Glutamatergic neuron (in vitro differentiated cells): ENCODE measurements around the gene SLC10A7. TPM values are rescaled to one million over a fixed set of nuclear protein-coding genes. Genes with fewer than 3 reads are reported as not detected.

ENCODE experiments used
- DNase-seq: peaks from one replicate; pipeline ENCODE4 v3.0.0; 2022
- H3K27ac Mint-ChIP-seq: one replicate; pipeline ENCODE4 v1.8.0; 2020; ENCODE audit warnings: mild to moderate bottlenecking, mixed read lengths, inconsistent platforms; ENCODE audit not compliant: unreplicated experiment
- H3K27me3 Mint-ChIP-seq: one replicate; pipeline ENCODE4 v1.8.0; 2020; ENCODE audit warnings: mild to moderate bottlenecking, moderate library complexity, mixed read lengths, inconsistent platforms; ENCODE audit not compliant: unreplicated experiment
- H3K36me3 Mint-ChIP-seq: one replicate; pipeline ENCODE4 v1.8.0; 2020; ENCODE audit warnings: mild to moderate bottlenecking, mixed read lengths, inconsistent platforms; ENCODE audit not compliant: unreplicated experiment
- H3K4me1 Mint-ChIP-seq: one replicate; pipeline ENCODE4 v1.8.0; 2020; ENCODE audit warnings: mild to moderate bottlenecking, low read depth, mixed read lengths, inconsistent platforms; ENCODE audit not compliant: unreplicated experiment
- H3K4me3 Mint-ChIP-seq: one replicate; pipeline ENCODE4 v1.8.0; 2020; ENCODE audit warnings: mild to moderate bottlenecking, mixed read lengths, inconsistent platforms; ENCODE audit not compliant: unreplicated experiment
- H3K9me3 Mint-ChIP-seq: one replicate; pipeline ENCODE4 v1.8.0; 2020; ENCODE audit warnings: mild to moderate bottlenecking, moderate library complexity, mixed read lengths, inconsistent platforms; ENCODE audit not compliant: unreplicated experiment
- total RNA-seq: library from RNA; stranded (reverse); fragmentation: NEBNext Ultra II Directional; extraction: Animal tissue kit (Norgen Biotek cat#: 25700); gene quantifications from one replicate; pipeline ENCODE4 v1.2.1, GENCODE V29; 2021; ENCODE audit not compliant: unreplicated experiment
- TF ChIP-seq, protein P1 (sequence below): fragments of 200-600 bp; sonication (generic); IDR thresholded peaks from one replicate; pipeline ENCODE4 v1.5.0; 2021; ENCODE audit not compliant: partially characterized antibody, unreplicated experiment

The SLC10A7 gene
- total RNA-seq, 1 donor from 2014 or later = 13.5 TPM

DNA sequence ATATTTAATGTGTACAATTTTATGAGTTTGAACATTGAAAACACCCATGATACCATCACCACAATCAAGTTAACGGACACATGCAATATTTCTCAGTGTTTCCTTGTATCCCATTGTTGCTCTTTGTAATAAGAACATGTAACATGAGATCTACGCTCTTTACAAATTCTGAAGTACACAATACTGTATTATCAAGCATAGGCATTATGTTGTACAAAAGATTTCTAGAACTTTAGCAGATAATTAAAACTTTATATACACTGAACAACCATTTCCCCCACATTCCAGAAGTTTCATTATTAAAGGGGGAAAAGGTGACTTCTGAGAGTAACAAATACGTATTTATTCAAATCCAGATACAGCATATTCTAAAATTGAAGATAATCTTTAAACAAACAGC lies 114.5 kb downstream of the SLC10A7 start:
- no peaks in the 10 kb centered on the region for H3K36me3 Mint-ChIP-seq
- TF ChIP-seq, protein P1, sequence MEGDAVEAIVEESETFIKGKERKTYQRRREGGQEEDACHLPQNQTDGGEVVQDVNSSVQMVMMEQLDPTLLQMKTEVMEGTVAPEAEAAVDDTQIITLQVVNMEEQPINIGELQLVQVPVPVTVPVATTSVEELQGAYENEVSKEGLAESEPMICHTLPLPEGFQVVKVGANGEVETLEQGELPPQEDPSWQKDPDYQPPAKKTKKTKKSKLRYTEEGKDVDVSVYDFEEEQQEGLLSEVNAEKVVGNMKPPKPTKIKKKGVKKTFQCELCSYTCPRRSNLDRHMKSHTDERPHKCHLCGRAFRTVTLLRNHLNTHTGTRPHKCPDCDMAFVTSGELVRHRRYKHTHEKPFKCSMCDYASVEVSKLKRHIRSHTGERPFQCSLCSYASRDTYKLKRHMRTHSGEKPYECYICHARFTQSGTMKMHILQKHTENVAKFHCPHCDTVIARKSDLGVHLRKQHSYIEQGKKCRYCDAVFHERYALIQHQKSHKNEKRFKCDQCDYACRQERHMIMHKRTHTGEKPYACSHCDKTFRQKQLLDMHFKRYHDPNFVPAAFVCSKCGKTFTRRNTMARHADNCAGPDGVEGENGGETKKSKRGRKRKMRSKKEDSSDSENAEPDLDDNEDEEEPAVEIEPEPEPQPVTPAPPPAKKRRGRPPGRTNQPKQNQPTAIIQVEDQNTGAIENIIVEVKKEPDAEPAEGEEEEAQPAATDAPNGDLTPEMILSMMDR = no peak
- DNase-seq = no peak
- H3K4me3 Mint-ChIP-seq = no peak overlapping the region
- H3K27ac Mint-ChIP-seq = no peak overlapping the region
- no peaks in the 10 kb centered on the region for H3K9me3 Mint-ChIP-seq
- H3K27me3 Mint-ChIP-seq = no peaks in the 10 kb centered on the region
- H3K4me1 Mint-ChIP-seq = peaks cover 10% of the 10 kb centered on the region

DNA sequence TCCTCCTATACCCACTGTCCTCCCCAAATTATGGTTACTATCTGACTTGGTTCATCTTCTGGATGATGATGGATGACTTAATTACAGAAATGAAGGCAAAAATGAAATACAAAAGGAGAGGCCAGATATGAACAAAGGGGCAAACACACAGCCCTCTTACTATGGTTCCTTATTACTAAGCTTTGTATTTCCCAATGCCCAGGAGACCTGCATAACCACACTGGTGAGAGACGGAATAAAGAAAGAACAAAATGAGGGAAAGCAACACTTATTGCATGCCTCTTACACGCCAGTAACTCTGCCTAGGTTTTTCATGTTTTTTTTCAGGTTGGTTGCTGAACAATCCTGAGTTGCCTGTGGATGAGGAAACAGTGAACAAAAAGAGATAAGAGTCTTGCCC lies 120.5 kb downstream of the SLC10A7 start:
- no peaks in the 10 kb centered on the region for H3K36me3 Mint-ChIP-seq
- peaks cover 5% of the 10 kb centered on the region for H3K4me1 Mint-ChIP-seq
- no peaks in the 10 kb centered on the region for H3K27me3 Mint-ChIP-seq
- H3K9me3 Mint-ChIP-seq = no peaks in the 10 kb centered on the region
- TF ChIP-seq, protein P1 = no peak
- H3K27ac Mint-ChIP-seq = no peak overlapping the region
- H3K4me3 Mint-ChIP-seq = no peak overlapping the region
- DNase-seq = no peak

DNA sequence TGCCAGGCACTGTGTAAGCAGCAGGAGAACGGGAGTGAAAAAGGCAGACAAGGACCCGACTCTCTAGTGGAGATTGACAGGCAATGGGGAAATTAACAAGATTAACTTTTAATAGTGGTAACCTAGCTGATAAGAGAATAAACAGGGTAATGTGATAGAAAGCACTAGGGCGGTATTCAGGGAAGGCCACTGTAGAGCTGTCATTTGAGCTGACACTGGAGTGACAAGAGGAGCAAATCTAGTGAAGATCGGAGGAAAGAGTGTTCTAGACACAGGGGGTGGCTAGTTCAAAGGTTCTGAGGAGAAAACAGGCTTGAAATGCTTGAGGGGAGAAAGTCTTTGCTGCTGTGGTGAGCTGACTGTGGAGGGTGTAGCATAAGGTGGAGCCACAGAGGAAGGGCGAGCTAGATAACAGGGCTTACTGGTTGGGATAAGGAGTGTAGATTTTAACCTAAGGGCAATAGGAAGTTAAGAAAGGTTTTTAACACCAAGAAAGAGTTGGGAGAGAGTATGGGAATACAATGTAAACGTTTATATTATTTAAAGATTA lies 122.8 kb downstream of the SLC10A7 start:
- Mint-ChIP-seq H3K36me3 (no peaks in the 10 kb centered on the region), H3K9me3 (no peaks in the 10 kb centered on the region), H3K27me3 (no peaks in the 10 kb centered on the region), H3K4me1 (peaks cover 5% of the 10 kb centered on the region), H3K4me3 (no peak overlapping the region), H3K27ac (no peak overlapping the region)
- DNase-seq = no peak
- TF ChIP-seq, protein P1 = no peak

DNA sequence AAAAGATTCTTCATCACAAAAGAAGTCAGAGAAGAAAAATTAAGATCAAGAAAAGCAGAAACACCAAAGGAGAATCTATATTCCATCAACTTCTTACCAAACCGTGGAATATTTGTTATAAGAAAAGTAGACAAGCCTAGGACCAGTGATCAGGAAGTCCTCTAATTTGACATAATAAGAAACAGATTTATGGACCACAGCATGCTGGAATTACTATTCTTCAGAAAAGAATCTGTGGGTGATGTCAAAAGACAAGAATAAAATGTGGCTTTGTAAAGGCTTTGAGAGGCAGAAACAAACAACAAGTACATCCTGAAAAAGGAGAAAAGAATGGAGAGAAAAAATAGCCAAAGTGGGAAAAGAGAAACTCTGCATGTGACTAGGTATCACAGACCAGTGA lies 123.3 kb downstream of the SLC10A7 start:
- no peak overlapping the region for H3K4me3 Mint-ChIP-seq
- H3K36me3 Mint-ChIP-seq = no peaks in the 10 kb centered on the region
- no peak overlapping the region for H3K27ac Mint-ChIP-seq
- H3K9me3 Mint-ChIP-seq = no peaks in the 10 kb centered on the region
- TF ChIP-seq, protein P1 = no peak
- no peaks in the 10 kb centered on the region for H3K27me3 Mint-ChIP-seq
- peaks cover 5% of the 10 kb centered on the region for H3K4me1 Mint-ChIP-seq
- DNase-seq = no peak

DNA sequence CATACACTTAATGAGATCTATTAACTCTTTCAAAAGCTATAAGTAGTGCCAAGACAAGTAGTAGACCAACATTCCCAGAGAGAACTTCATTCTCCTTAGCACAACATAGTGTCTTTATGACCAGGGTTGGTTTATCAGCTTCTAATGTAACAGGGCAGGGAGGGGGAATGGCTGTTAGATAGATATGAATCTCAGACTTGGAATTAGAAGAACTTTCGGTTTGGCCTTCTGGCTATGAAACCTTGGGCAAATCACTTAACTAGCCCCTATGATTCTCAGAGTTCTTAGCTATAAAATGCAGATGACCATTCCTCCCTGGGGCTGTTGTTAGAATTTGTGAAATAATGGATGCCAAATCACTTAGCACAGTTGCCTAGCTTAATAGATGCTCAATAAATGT lies 132.2 kb downstream of the SLC10A7 start:
- Mint-ChIP-seq H3K4me3 (no peak overlapping the region), H3K36me3 (no peaks in the 10 kb centered on the region), H3K4me1 (peaks cover 5% of the 10 kb centered on the region), H3K9me3 (no peaks in the 10 kb centered on the region), H3K27ac (no peak overlapping the region), H3K27me3 (peaks cover 4% of the 10 kb centered on the region)
- TF ChIP-seq, protein P1 = no peak
- no peak for DNase-seq
